A549 treated with DMSO at 1 μM for 4 hours (cell line): Measurements from ENCODE around the gene MCHR2. TPM values are rescaled to one million over a fixed set of nuclear protein-coding genes. Genes with fewer than 3 reads are reported as not detected.

Source experiments
- total RNA-seq: library from RNA; stranded (reverse); fragments of 200-300 nt; extraction: Qiagen RNA extraction; gene quantifications from 5 replicates; pipeline ENCODE4 v1.2.3, GENCODE V29; 2022; ENCODE audit warnings: low read depth

MCHR2 gene, protein sequence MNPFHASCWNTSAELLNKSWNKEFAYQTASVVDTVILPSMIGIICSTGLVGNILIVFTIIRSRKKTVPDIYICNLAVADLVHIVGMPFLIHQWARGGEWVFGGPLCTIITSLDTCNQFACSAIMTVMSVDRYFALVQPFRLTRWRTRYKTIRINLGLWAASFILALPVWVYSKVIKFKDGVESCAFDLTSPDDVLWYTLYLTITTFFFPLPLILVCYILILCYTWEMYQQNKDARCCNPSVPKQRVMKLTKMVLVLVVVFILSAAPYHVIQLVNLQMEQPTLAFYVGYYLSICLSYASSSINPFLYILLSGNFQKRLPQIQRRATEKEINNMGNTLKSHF
- total RNA-seq: not detected in 5 replicates

GRCh38 chr6:99993533-99994251 lies at the start of gene MCHR2:
Gene MCHR2 (minus strand): TSS chr6:99994223. CDS start chr6:99956147, 38,076 bp downstream.

